Activated CD8-positive, alpha-beta T cell treated with anti-CD3 and anti-CD28 coated beads for 36 hours (primary cell): ENCODE data around the gene STXBP3. TPM values are rescaled to one million over a fixed set of nuclear protein-coding genes. Genes with fewer than 3 reads are reported as not detected.

ENCODE experiments used
- ATAC-seq: fragments of 200-7000 bp; cut with Tn5 transposase; one replicate; pipeline ENCODE4 v1.10.0; 2021; ENCODE audit warnings: mild to moderate bottlenecking, moderate library complexity
- CTCF ChIA-PET: fragments of 350-600 bp; sonication (Branson Sonifier 250); formaldehyde crosslinking; loops from one replicate; lab custom pipeline; 2021; ENCODE audit warnings: antibody characterized with exemption; lab: Charles Lee
- POLR2A ChIA-PET: fragments of 350-600 bp; sonication (Branson Sonifier 250); formaldehyde crosslinking; loops from one replicate; lab custom pipeline; 2021; ENCODE audit warnings: antibody characterized with exemption; lab: Charles Lee
- DNase-seq: peaks from one replicate; pipeline ENCODE4 v3.0.0-alpha.2; 2020
- H3K27ac Mint-ChIP-seq: one replicate; pipeline ENCODE4 v1.8.0; 2021; ENCODE audit warnings: mild to moderate bottlenecking, mixed read lengths
- H3K27me3 Mint-ChIP-seq: one replicate; pipeline ENCODE4 v1.8.0; 2021; ENCODE audit warnings: mixed read lengths
- H3K36me3 Mint-ChIP-seq: one replicate; pipeline ENCODE4 v1.8.0; 2021; ENCODE audit warnings: low read depth, mixed read lengths
- H3K4me1 Mint-ChIP-seq: one replicate; pipeline ENCODE4 v1.8.0; 2021; ENCODE audit warnings: low read depth, mixed read lengths
- H3K4me3 Mint-ChIP-seq: one replicate; pipeline ENCODE4 v1.8.0; 2021; ENCODE audit warnings: mild to moderate bottlenecking, moderate library complexity, mixed read lengths
- H3K9me3 Mint-ChIP-seq: one replicate; pipeline ENCODE4 v1.8.0; 2021; ENCODE audit warnings: mixed read lengths
- intact Hi-C: fragments of 100-400 bp; cut with micrococcal nuclease; formaldehyde crosslinking; loops from one replicate; pipeline ENCODE4 v1.10.0; 2022
- total RNA-seq, 2 experiments: library from RNA; stranded (reverse); gene quantifications; one replicate each; pipeline ENCODE4 v1.2.3, GENCODE V29; 2021
- TF ChIP-seq, protein P1 (sequence below): fragments of 200-600 bp; IDR thresholded peaks from one replicate; pipeline ENCODE4 v1.8.0; 2022; ENCODE audit warnings: antibody characterized with exemption, mild to moderate bottlenecking

STXBP3 gene
- total RNA-seq, 2 experiments from 2014 or later = 34.4 to 38.3 TPM

DNA sequence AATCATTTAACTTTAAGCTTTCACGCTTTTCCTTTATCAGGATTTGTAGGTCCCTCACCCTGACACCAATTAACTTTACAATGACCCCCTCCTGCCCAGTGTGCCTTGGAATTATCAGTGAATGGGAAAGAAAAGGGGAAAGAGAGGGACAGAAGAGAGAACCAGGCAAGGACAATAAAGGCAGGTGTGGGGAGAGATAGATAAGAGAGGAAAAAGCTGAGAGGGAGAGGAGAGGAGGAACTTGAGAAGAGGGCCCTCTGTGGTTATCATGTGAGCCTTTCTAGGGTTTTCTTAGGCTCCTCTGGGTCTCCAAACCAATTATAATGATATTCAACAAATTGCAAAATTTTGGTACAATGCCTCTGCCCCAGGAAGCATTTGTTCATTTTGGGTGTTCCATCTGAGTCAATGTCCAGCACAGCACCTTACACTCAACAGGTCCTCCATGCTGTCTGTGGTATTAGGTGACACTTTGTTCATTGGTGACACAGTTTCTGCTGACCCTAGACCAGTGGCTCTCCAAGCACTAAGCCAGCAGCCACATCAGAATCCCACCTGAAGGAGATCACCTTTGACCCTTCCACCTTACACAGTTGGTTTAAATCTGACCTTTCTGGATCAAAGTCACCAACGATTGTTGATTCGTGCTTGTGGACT is 96.2 kb downstream of the STXBP3 start:
- ATAC-seq (no peak), DNase-seq (no peak)
- TF ChIP-seq, protein P1, sequence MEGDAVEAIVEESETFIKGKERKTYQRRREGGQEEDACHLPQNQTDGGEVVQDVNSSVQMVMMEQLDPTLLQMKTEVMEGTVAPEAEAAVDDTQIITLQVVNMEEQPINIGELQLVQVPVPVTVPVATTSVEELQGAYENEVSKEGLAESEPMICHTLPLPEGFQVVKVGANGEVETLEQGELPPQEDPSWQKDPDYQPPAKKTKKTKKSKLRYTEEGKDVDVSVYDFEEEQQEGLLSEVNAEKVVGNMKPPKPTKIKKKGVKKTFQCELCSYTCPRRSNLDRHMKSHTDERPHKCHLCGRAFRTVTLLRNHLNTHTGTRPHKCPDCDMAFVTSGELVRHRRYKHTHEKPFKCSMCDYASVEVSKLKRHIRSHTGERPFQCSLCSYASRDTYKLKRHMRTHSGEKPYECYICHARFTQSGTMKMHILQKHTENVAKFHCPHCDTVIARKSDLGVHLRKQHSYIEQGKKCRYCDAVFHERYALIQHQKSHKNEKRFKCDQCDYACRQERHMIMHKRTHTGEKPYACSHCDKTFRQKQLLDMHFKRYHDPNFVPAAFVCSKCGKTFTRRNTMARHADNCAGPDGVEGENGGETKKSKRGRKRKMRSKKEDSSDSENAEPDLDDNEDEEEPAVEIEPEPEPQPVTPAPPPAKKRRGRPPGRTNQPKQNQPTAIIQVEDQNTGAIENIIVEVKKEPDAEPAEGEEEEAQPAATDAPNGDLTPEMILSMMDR = no peak
- Mint-ChIP-seq H3K27ac (no peak overlapping the region), H3K4me1 (no peaks in the 10 kb centered on the region), H3K4me3 (no peak overlapping the region), H3K36me3 (no peaks in the 10 kb centered on the region), H3K9me3 (no peaks in the 10 kb centered on the region), H3K27me3 (no peaks in the 10 kb centered on the region)
- ChIA-PET CTCF (interaction anchor here (8.8 kb wide), 1 partner anchor 15 kb away, joined by 74 read pairs; no protein-coding TSS in a partner anchor), POLR2A (no interaction called here)
- intact Hi-C loops = no loop called here

DNA sequence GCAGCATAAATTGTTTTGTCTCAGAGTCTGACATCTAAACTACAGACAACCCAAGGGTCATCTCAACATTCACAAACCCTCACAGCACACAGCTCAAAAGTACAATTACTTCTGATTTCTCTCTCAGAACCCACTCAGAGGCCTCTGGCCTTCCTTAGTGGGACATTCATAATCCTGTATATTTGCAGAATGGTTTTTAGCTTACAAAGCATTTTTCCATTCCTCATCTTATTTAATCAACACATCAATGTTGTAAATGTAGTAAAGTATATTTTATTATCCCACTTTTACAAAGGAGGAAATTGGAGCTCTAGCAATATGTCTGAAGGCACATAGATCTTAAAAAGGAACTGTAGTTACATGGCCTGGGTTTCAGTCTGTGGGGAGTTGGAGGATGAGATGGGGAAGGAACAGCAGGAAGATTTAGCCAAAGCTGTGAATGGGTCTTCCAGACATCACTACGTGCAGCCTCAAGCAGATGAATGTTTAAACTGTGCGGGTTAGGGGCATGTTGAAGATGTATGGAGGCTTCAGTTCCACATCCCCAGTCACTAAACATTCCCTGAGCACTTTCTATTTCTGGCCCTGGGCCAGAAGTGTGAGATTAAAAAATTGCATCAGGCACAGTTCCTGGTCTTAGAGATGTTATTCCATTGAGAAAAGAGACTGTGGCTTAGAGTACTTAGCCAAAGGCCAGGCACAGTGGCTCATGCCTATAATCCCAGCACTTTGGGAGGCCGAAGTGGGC is 97.1 kb downstream of the STXBP3 start:
- Mint-ChIP-seq H3K4me3 (no peak overlapping the region), H3K27me3 (no peaks in the 10 kb centered on the region), H3K4me1 (no peaks in the 10 kb centered on the region), H3K27ac (no peak overlapping the region), H3K9me3 (no peaks in the 10 kb centered on the region), H3K36me3 (no peaks in the 10 kb centered on the region)
- ChIA-PET POLR2A (no interaction called here), CTCF (interaction anchor here (0.9 to 8.8 kb wide), 4 partner anchors 16 to 73 kb away, joined by 3 to 74 read pairs (median 4); no protein-coding TSS in a partner anchor)
- no peak for DNase-seq
- TF ChIP-seq, protein P1 = no peak
- intact Hi-C loops = no loop called here
- ATAC-seq = no peak

DNA sequence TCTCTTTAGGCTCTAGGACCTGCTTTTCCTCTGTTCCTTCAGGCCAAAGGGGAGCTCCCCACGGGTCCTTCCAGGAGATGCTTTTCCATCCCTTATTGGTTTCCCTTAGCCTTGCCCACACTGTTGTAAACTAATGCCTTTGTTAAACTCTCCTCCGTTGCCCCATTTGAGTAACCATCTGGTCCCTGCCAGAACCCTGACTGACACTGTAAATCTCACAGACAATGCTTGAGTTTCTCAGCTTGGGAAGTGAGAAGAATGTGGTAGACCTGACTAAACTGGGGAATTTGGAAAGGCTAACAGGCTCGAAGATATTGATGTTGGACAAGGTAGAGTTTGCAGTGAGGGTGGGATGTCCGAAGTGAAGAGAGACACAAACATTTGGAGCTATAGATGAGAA is 99.0 kb downstream of the STXBP3 start:
- H3K27me3 Mint-ChIP-seq = peaks cover 1% of the 10 kb centered on the region
- CTCF ChIA-PET = interaction anchor here (2.1 to 8.8 kb wide), 2 partner anchors 18 to 53 kb away, joined by 5 to 74 read pairs; no protein-coding TSS in a partner anchor

DNA sequence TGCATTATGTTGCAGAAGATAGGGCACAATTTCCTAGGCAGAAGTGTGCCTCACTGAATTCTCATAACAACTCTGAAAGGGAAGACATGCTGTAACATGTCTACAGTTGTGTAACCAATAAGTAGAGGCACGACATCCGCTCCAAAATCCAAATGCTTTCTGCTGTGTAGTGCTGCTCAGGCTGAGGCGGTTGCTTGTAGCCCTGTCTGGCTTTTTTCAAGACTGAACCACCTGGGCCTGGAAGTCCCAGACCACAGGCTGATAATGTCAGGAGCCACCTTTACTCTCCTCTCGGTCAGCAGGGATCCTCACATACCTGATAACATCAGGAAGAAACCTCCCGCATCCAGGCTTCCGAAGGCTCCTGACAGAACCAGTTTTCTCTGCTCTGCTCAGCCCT is 99.5 kb downstream of the STXBP3 start:
- DNase-seq (no peak), ATAC-seq (no peak)
- Mint-ChIP-seq H3K27ac (no peak overlapping the region), H3K4me1 (no peaks in the 10 kb centered on the region), H3K36me3 (no peaks in the 10 kb centered on the region), H3K4me3 (no peak overlapping the region), H3K9me3 (no peaks in the 10 kb centered on the region), H3K27me3 (peaks cover 1% of the 10 kb centered on the region)
- CTCF ChIA-PET = interaction anchor here (2.1 to 8.8 kb wide), 2 partner anchors 18 to 53 kb away, joined by 5 to 74 read pairs; no protein-coding TSS in a partner anchor
- intact Hi-C loops = no loop called here
- TF ChIP-seq, protein P1 = no peak
- POLR2A ChIA-PET = interaction anchor here (1.0 kb wide), 1 partner anchor 83 kb away, joined by 3 read pairs; no protein-coding TSS in a partner anchor

More for the DNA sequence above, 99.0 kb downstream of the STXBP3 start:
- no peak for DNase-seq
- TF ChIP-seq, protein P1 = no peak
- Mint-ChIP-seq H3K4me3 (no peak overlapping the region), H3K4me1 (no peaks in the 10 kb centered on the region), H3K36me3 (no peaks in the 10 kb centered on the region), H3K9me3 (no peaks in the 10 kb centered on the region), H3K27ac (no peak overlapping the region)
- ATAC-seq = no peak
- POLR2A ChIA-PET = no interaction called here
- intact Hi-C loops = no loop called here
